Left forelimb (tissue), 1 donor: ENCODE measurements around the gene ZC3H12C.
A peak's percentile ranks its signal among the peaks of the same experiment; 100 is the strongest.

Source experiments
- DNase-seq: peaks from one replicate; pipeline ENCODE4 v3.0.0-alpha.2; 2018; ENCODE audit warnings: low spot score

The ZC3H12C gene

DNA sequence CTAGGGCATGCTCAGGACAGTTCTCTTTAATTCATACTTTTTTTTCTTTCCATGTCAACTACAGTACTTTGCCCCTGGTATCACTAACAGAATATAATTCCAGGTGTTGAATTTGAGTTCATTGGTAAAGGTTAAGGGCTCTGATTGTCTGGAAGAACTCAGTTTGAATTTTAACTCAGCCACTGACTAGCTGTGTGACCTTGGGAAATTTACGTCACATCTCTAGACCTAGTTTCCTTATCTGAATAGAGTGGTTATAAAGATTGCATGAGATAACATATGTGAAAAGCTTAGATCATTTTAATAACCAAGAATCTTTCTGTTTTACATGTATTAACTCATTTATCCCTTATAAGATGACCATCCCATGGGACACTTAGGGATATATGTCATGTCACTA, 15.8 kb upstream of the ZC3H12C start:
- DNase-seq: no peak

DNA sequence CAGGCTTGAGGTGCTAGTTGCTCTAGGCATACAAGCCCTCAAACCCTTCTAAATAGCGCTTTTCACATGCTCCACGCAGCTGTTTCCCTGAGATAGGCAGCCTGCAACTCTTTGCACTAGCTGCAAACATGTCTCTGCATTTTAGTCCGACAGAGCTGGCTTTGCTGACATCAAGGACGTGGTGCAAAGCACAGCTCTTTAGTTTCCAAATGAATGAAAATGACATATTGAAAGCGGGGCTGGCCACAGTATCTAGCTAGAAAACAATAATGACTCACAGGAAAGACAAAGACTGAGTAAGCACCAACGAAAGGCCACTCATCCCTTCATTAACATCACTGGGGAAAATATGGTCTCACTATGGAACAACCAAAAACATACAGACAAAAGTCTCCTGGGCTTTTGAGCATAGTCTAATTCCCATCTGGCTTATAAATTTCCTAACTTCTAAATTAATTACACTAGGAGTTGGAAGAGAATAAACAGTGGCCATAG, 15.3 kb upstream of the ZC3H12C start:
- no peak for DNase-seq

DNA sequence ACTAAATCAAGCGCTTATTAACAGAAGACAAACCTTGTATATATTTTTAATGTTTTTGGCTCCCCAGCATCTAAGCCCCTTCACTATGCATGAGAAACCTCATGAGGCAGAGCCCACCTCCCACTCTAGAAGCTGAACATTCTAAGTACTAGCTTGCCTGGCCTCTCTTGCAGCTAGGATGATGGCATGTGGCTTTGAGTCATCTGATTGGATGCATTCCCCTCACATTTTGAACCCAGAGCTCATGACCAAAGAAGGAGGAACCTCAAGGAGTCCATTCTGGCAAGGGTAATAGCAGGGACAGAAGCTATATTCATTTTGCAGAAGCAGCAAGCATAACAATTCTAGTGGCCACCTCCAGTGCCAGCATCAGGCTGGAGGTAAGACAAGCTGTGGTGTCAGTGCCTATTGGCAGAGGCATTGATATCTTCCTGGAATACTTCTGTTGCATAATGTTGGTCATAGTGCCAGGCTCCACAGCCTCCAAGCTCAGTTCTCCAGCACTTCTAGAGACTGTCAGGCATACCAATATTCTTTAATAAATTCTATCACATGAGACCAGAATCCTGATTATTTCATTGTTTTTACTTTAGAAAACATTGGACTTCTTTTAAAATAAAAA, 14.2 kb upstream of the ZC3H12C start:
- no peak for DNase-seq

DNA sequence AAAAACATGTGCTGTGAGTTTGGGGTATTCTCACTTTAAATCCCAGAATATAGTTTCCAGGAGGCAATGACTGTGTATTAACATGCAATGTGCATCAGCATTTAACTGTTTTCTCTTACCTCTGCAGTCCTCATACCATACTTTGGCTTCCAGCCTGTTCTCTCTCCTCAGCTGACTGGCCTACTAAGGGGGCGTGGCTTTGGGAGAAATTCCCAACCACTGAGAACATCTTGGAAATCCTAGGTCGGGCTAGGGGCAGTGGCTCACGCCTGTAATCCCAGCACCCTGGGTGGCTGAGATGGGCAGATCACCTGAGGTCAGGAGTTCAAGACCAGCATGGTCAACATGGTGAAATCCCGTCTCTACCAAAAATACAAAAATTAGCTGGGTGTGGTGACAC, 13.5 kb upstream of the ZC3H12C start:
- DNase-seq: no peak

- DNase-seq: no peak
Observed at GRCh38 chr11:110081462-110082376, 11.5 kb upstream of the ZC3H12C start.

- DNase-seq: no peak
Observed at GRCh38 chr11:110082899-110083298, 10.3 kb upstream of the ZC3H12C start.

DNA sequence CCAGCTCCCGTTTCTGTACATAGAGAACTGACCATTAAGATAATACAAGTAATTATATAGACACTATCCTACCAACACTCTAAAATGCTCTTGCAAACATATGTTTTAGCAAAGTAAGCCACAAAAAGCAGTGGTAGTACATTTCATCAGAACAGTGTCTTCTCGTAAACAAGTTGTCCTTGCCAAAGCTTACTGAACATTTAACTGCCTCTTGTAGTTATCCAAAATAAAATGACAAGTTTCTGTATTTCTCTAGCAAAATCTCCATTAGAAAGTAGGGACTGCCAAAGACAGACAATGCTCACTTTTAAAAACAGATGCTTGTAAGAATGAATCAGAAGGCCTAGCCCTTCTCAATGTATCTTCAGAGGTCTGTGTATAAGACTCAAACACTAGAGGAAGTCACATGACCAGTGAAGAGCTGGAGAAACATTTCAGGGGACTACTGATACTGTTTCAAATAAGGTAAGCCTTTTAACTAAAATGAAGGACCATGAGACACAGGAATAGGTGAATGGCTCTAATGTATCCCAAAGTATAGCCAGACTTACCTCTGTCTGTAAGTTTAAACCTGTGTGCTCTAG, 7.8 kb upstream of the ZC3H12C start:
- DNase-seq: no peak

- no peak for DNase-seq
Observed at GRCh38 chr11:110086892-110087309, 6.3 kb upstream of the ZC3H12C start.

GRCh38 chr11:110087812-110088534, 5.2 kb upstream of the ZC3H12C start:
- no peak for DNase-seq

DNA sequence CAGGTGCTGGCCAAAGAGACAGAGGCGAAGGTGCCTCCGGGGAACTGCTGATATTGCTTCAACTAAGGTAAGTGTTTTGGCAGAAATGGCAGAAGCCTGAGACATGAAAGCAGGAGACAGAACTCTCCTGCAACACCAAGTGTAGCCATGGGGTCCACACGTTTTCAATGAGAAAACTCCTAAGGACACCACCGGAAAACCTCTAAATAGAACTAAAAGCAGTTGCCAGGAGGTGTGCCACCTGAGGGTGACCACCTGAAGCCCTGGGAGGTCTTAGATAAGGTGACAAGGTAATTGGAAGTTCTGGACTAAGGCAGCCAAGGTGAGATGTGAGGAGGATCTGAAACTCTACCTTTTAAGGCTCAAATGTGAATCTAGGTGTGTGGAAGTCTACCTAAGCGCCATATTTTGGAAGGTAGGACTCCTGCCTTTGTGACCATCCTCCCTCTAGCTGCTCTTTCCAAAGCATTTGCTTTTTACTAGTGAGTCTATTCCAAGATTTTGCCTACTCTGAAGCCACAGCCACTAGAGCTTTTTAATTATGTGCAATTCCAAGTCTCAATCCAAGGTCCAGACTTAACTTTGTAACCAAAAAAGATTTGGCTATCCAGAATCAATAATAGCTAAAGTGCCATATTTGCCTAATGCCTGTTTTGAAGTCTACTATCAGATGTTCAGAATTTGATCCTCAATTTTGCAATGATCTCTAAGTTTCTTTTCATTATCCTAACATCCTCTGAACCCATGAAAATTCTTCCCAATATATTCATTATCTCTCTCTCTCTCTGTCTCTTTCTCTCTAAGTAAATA, 4.5 kb upstream of the ZC3H12C start:
- DNase-seq: no peak

- DNase-seq: no peak
Observed at GRCh38 chr11:110089617-110090282, 3.4 kb upstream of the ZC3H12C start.

DNA sequence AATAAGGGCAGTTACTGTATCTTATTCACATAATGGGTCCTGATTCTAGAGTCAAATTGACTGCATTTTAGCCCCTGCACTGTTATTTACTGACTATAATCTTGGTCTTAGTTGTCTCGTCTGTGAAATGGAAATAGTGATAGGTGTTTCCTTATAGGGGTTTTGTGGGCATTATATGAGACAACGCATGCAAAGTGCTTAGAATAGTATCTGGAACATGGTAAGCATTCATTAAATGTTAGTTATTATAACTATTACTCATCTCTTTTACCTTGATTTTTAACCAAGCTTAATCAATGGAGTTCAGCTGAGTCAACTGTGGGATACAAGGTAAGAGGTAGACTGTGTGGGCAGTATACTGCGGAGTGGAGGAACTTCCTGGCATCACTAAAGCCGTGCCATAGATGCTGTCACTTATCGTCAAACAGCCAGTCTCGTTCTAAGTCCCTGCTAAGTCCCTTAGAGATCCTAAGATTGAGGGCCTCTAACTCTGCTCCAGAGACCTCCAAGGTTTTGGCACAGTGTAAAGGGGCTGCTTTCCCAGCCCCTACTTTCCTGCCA, 2.6 kb upstream of the ZC3H12C start:
- no peak for DNase-seq

GRCh38 chr11:110092111-110092514, 1.1 kb upstream of the ZC3H12C start:
- DNase-seq: no peak

- peak; percentile 87 for DNase-seq
Observed at GRCh38 chr11:110093407-110094297, 460 bp downstream of the ZC3H12C start.

DNA sequence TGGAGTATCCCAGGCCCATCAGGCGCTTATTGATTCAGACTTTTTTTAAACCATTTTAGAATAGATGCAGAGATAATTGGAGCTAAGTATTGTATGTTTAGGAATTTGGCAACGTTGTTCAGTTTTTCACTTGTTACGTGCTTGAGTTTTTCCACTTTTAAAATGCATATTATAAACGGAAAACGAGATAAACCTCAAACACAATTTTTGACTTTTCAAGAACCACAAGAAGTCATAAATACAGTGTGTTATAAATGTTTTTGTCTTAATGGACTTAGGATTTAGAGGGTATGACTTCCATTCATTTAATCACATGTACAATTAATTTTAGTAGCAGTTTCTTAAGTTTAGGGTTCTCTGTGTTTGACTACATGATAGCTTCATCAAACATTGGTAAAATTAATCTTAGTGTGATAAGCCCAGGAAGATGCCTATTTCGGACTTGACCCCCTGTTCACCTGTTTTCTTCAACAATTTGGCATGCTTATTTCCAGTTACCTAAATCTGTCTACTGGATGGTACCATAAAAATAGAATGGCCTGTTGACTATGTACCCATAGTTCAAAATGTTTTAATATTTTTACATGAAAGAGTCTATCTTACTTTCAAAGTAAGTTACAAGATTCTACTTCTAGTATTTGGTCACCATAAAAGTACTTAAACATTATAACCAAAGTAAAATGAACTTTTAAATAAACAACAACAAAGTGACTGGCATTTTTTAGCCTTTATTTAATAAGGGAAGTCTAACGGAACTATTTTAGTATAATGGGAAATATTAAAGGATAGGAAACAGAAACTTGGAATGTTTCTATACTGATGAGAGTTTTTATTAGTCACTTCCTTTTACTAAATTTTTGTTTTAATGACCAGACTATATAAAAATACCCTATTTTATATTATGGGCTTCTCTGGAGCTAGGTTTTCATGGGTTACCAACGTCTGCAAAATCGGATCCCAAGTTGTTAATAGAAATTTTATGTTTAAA, 1.4 kb downstream of the ZC3H12C start:
- no peak for DNase-seq

DNA sequence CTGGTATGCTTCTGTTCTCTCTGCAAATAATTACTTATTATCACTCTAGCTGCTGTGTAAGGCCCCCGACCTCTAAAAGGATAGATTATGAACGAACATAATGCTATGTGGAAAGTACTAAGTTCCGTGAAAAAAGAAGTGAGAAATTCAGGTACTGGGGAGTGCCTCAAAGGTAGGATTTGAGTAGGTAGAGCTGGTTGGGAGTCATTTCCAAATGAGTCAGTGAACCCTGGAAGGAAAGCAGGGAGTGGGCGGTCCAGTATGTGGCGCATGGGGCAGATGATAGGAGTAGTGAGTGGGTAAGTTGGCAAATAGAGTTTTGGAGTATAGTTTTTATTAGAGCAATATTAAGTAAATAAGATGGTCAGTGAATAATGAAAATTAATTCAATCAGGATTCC, 2.4 kb downstream of the ZC3H12C start:
- DNase-seq: no peak

DNA sequence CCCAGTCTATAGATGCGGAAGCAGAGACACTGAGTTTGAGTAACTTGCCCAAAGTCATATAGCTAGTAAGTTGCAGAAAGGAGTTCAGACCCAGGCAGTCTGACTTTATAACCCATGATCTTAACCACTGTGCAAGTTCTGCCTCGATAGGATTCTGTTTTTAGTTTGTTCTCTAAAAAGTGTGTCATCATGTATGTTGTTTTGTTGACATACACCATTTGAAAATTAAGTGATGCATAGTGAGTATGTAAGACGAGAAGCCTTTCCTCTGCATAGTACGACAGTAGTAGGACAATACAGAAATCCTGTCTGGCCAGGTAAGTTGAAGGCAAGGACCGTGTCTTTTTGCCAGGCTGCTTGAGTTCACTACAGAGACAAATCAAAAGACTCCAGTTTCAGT, 3.3 kb downstream of the ZC3H12C start:
- DNase-seq: no peak

- DNase-seq: no peak
Observed at GRCh38 chr11:110097459-110098012, 4.3 kb downstream of the ZC3H12C start.
